GM12878 (cell line): ENCODE data around the gene GNRHR.

ENCODE experiments used
- ATF3 ChIP-seq: IDR thresholded peaks from 2 replicates; pipeline ENCODE4 v1.6.1; 2011; ENCODE audit warnings: low read depth, mild to moderate bottlenecking, low read length, moderate library complexity, borderline replicate concordance; ENCODE audit errors: extremely low read depth
- BHLHE40 ChIP-seq, 2 experiments: fragments of 450-650 bp in 1 of 2; IDR thresholded peaks; 2 replicates each; pipeline ENCODE4 v1.6.1; 2011 to 2017; ENCODE audit warnings: low read depth in 2 of 2, borderline replicate concordance in 1 of 2, improper control_type of control experiment in 1 of 2, low read length in 1 of 2, mild to moderate bottlenecking in 1 of 2
- CTCF ChIP-seq, 3 experiments: IDR thresholded peaks in 2 of 3; conservative IDR thresholded peaks in 1 of 3; 2 replicates each; pipeline ENCODE4 v1.5.1; 2011; ENCODE audit warnings: low read depth in 3 of 3, low read length in 3 of 3, mild to moderate bottlenecking in 3 of 3, control low read depth in 2 of 3, moderate library complexity in 2 of 3, inconsistent platforms in 1 of 3, mixed read lengths in 1 of 3; ENCODE audit not compliant: control insufficient read depth in 2 of 3, insufficient read depth in 1 of 3; ENCODE audit errors: extremely low read depth in 1 of 3
- EP300 ChIP-seq, 2 experiments: fragments of 150-350 bp in 1 of 2; IDR thresholded peaks; 2 replicates each; pipeline ENCODE4 v1.6.1; 2011 to 2012; ENCODE audit warnings: low read depth in 2 of 2, low read length in 2 of 2, borderline replicate concordance in 1 of 2, improper control_type of control experiment in 1 of 2, inconsistent platforms in 1 of 2; ENCODE audit not compliant: control insufficient read depth in 1 of 2
- EZH2 ChIP-seq: IDR thresholded peaks from 2 replicates; pipeline ENCODE4 v1.6.1; 2012; ENCODE audit warnings: low read depth, mild to moderate bottlenecking, control low read depth, inconsistent platforms, low read length, borderline replicate concordance; ENCODE audit not compliant: control insufficient read depth
- HCFC1 ChIP-seq: fragments of 150-350 bp; IDR thresholded peaks from 2 replicates; pipeline ENCODE4 v1.6.1; 2014; ENCODE audit warnings: low read length
- JUND ChIP-seq: IDR thresholded peaks from 2 replicates; pipeline ENCODE4 v1.6.1; 2012; ENCODE audit warnings: low read depth, mild to moderate bottlenecking, low read length, improper control_type of control experiment, moderate library complexity
- POLR2A ChIP-seq: IDR thresholded peaks from 2 replicates; pipeline ENCODE4 v1.6.1; 2011; ENCODE audit warnings: low read depth, mild to moderate bottlenecking, low read length
- POLR2AphosphoS5 ChIP-seq: IDR thresholded peaks from 2 replicates; pipeline ENCODE4 v1.6.1; 2011; ENCODE audit warnings: mild to moderate bottlenecking, low read length, inconsistent platforms
- RAD21 ChIP-seq: IDR thresholded peaks from 2 replicates; pipeline ENCODE4 v1.6.1; 2011; ENCODE audit warnings: mild to moderate bottlenecking, low read depth, low read length, moderate library complexity; ENCODE audit not compliant: insufficient read depth
- RCOR1 ChIP-seq: conservative IDR thresholded peaks from 2 replicates; pipeline ENCODE4 v1.6.1; 2012; ENCODE audit warnings: low read depth, low read length, improper control_type of control experiment
- TCF12 ChIP-seq: IDR thresholded peaks from 2 replicates; pipeline ENCODE4 v1.6.1; 2011; ENCODE audit warnings: low read depth, mild to moderate bottlenecking, low read length
- TCF7 ChIP-seq: IDR thresholded peaks from 2 replicates; pipeline ENCODE4 v1.6.1; 2014; ENCODE audit warnings: antibody characterized with exemption, borderline replicate concordance
- ZNF274 ChIP-seq: IDR thresholded peaks from one replicate; pipeline ENCODE4 v1.8.0; 2011; ENCODE audit not compliant: insufficient read length, insufficient read depth

GRCh38 chr4:67717586-67717985, 36.6 kb downstream of the GNRHR start:
- no peak for TF ChIP-seq POLR2A
- no peak for TF ChIP-seq HCFC1
- TF ChIP-seq POLR2AphosphoS5 = no peak
- TF ChIP-seq TCF7 = no peak
- no peak for TF ChIP-seq BHLHE40 (IDR thresholded peaks at IDR 0.05; ENCODE audit: borderline replicate concordance in 1 of 2, low read depth in 2 of 2, low read length in 1 of 2)
- no peak for TF ChIP-seq EP300 (IDR thresholded peaks at IDR 0.05; ENCODE audit: borderline replicate concordance in 1 of 2, control insufficient read depth in 1 of 2, low read depth in 2 of 2, low read length in 2 of 2)
- no peak for TF ChIP-seq CTCF (IDR thresholded peaks at IDR 0.05 in 2 of 3, conservative IDR thresholded peaks at IDR 0.05 in 1 of 3; ENCODE audit: control insufficient read depth in 2 of 3, extremely low read depth in 1 of 3, insufficient read depth in 1 of 3, low read depth in 3 of 3, low read length in 3 of 3)
- TF ChIP-seq EZH2 = no peak
- no peak for TF ChIP-seq TCF12
- no peak for TF ChIP-seq ZNF274
- no peak for TF ChIP-seq RCOR1
- no peak for TF ChIP-seq JUND
- no peak for TF ChIP-seq RAD21
- no peak for TF ChIP-seq ATF3
